GM21360 (cell line): Measurements from ENCODE around the gene PHETA2.
"Not testable (repeated sequence)": the region's sequence is repeated elsewhere in the genome, so short reads cannot be mapped to it uniquely, and the experiment has no call there.

Experiments used
- ATAC-seq: cut with Tn5 transposase; IDR thresholded peaks from one replicate; pipeline ENCODE4 v1.9.1; 2021; ENCODE audit warnings: mild to moderate bottlenecking, moderate library complexity; ENCODE audit not compliant: unreplicated experiment

Gene PHETA2

DNA sequence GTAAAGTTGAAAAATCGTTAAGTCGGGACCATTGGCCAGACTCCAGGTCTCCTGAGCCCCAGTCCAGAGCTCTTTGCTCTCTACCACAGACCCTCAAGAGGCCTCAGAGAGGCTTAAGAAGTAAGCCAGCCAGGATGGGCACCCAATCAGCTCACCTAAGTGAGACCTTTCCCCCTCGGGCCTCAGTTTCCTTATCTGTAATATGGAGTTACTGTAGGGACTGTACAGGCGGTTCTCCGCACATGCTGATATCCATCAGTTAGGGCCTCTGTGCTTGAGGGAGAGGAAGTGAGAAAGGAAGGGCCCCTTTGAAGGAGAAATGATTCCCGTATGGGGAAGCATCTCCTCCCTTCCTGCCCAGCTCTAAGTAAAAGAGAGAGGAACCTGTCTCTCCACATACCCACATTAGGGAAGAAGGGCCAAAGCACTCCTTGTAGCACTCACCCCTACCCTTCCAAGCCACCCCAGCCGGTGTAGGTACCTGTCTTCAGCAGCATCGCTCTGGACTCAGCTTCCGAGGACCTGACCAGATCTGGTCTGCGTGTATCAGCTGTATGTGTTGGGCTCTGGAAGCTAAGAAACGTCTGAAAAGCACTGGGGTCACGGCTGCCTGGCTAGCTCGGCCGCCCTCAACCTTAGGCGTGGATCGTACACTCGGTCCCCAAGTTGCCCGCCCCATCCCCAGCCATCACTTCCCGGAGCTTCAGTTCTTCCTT, 4.1 kb upstream of the PHETA2 start:
- peak; percentile 10 for ATAC-seq

DNA sequence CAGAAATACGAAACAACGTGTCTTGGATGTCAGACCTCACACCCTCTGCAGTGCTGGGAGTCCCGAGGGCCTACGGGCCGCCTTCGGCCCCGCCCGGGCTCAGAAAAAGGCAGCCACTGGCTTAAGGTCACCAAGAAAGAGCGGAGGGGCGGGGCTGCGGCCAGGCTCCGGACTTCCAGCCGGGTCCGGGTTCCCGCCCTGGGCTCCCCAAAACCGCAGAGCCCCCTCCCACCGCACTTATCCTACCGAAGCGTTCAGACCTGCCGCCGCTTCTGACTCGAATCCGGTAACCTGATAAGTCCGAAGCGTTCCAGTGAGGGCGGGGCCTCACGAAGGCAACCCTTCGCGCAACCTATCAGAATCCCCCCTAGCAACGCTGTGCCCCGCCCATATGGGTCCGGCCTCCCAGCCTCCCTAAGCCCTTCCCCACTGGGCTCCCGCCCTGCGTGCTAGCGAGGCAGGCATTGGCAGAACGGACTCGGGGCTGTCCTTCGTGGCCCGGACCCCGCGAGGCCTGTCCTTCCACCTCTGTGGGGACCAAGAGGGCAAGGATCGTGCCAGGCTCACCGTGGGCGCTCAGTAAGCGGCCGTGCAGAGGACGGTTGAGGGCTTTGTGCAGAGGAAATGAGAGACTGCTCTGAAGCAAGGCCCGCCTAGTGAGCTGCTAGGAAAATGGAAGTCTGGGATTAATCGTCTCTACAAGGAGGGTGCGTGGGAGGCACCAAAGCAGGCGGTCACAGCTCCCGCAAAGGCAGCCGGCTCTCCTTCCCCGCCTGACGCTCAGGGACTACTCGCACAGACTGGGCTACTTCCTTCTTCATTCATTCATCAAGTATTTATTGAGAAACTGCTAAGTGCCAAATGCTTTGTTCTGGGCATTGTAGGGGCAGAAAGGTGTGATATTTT, 3.3 kb upstream of the PHETA2 start, which contains the start of gene NAGA:
TSS of gene NAGA (minus strand) at position 296 of the 906 bp plus-strand sequence. CDS start 515 bp downstream, outside the sequence.
- peak; percentile 79 for ATAC-seq

DNA sequence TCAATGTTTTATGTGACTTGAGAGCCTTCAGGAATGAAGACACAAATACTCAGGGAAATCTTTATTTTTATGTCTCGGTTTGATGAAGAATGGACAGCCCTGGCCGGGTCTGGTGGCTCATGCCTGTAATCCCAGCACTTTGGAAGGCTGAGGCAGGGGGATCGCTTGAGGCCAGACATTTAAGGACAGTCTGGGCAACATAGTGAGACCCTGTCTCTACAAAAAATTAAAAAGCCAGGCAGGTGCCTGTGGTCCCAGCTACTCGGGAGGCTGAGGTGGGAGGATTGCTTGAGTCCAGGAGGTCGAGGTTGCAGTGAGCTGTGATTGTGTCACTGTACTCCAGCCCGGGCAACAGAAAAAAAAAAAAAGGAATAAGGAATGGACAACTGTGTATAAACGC, 2.5 kb upstream of the PHETA2 start:
- ATAC-seq: not testable (repeated sequence)

DNA sequence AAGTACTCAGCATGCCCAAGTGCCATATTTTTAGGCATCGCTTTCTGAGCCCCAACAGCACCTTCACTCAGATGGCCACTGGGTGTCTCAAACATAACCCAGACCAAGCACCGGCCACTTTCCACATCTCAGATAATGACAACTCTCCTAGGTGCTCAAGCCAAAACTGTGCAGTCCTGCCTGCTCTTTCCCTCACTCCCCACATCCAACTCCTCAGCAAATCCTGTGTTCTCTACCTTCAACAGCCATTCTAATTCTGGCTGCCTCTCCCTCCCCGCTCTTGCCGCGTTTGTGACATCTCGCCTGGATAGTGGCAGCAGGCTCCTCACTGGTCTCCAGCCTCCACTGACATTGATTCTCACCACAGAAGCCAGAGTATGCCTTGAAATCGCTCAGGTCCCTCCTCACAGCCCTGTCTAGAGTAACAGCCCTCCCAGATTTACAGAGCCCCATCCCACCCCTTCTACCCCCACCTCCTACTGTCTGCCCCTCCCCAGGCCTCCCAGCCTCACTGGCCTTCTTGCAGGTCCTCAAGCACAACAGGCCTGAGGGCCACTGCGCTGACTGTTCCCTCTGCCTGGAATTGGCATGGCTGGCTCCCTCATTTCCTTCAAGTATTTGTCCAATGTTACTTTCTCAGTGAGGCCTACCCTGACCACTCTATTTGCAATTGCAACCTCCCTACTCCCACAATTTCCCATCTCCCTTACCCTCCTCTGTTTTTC, 1.3 kb upstream of the PHETA2 start:
- no peak for ATAC-seq

DNA sequence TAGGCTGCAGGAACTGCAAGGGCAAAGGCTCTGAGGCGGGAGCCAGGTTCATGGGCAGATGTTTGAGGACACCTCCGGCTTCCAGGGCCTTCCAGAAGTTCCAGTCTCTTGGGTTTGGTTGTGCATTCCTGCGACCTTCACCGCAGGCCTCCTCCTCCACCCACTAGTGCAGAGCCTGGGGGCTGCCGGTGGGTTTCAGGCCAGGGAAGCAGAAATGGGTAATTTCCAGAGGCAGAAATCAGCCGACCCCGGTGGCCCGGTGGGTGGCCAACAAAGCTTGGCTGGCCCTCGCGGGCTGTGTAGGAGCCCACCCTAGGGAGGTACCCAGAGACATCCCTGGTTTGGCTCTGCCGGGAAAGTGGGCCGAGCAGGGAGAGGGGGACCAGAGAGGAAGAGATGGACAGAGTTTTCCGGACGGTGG, 417 bp upstream of the PHETA2 start:
- no peak for ATAC-seq

DNA sequence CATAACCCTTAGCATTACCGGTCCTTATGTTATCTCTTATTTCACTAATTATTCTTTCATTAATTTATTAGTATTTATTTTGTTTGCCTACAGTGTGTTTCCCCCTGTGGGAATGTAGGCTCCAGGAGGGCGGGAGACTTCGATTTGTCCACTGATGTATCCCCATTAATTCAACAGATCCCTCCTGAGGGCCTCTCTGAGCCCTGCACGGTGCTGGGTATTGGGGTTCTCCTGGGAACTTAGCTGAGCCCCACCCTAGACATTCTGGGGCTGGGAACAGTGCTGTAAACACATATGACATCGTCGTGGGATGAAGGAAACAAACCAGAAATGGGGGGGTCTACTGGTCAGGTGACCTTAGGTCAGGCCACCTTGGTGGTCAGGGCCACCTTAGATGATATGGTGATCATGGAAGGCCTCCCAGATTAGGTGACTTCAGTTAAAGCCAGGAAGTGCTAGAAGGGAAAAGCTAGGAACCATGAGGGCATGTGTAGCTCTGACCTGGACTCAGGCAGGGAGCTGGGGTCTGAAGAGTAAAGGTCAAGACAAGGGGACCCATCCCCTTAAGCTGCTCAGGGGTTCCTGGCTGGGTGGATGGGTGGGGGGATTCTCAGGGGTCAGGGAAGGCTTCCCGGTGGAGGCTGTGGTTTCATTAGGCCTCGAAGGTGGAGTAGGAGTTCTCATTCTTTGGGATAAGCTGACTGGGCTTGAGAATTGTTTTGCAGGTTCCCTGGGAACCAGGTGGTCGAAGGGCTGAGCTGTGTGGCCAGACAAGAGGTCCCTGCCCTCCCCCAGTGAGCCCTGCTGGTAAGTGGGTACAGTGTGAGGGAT, 1.0 kb downstream of the PHETA2 start:
- ATAC-seq: no peak

DNA sequence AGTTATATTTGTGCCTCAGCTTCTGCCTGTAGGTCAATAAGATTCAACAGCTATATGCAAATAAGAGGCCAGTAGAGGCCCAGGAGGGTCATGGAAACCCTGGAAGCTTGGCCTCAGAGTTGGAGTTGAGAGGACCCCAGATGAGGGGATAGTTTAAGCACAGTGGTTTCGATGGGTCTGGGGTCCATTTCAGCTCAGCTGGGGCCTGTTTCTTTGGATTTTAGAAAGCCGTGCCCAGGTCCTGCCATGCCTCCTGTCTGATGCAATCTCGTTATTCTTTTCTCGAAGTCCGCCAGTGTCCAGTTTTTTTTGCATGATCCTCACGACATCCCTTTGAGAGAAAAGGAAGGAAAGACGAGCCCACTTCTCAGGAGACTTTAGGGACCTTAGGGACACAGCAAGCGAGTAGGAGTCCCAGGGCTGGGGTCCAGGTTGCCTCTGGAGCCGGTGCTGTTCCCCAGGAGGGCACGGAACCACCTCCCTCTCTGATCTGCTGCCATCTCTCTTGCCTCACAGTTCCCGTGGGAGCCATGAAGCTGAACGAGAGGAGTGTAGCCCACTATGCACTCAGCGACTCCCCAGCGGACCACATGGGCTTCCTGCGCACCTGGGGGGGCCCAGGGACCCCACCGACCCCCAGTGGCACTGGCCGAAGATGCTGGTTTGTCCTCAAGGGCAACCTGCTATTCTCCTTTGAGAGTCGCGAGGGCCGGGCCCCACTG, 2.9 kb downstream of the PHETA2 start:
- no peak for ATAC-seq

DNA sequence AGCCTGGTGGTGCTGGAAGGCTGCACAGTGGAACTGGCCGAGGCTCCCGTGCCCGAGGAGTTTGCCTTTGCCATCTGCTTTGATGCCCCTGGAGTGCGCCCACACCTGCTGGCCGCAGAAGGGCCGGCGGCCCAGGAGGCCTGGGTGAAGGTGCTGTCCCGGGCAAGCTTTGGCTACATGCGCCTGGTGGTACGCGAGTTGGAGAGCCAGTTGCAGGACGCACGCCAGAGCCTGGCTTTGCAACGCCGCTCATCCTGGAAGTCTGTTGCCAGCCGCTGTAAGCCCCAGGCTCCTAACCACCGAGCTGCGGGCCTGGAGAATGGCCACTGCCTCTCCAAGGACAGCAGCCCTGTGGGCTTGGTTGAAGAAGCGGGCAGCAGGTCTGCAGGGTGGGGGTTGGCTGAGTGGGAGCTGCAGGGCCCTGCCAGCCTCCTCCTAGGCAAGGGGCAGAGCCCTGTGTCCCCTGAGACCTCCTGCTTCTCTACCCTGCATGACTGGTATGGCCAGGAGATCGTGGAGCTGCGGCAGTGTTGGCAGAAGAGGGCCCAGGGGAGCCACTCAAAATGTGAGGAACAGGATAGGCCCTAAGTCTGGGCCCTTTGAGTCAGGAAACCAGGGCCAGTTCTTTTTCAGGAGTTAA, 3.6 kb downstream of the PHETA2 start:
- no peak for ATAC-seq

DNA sequence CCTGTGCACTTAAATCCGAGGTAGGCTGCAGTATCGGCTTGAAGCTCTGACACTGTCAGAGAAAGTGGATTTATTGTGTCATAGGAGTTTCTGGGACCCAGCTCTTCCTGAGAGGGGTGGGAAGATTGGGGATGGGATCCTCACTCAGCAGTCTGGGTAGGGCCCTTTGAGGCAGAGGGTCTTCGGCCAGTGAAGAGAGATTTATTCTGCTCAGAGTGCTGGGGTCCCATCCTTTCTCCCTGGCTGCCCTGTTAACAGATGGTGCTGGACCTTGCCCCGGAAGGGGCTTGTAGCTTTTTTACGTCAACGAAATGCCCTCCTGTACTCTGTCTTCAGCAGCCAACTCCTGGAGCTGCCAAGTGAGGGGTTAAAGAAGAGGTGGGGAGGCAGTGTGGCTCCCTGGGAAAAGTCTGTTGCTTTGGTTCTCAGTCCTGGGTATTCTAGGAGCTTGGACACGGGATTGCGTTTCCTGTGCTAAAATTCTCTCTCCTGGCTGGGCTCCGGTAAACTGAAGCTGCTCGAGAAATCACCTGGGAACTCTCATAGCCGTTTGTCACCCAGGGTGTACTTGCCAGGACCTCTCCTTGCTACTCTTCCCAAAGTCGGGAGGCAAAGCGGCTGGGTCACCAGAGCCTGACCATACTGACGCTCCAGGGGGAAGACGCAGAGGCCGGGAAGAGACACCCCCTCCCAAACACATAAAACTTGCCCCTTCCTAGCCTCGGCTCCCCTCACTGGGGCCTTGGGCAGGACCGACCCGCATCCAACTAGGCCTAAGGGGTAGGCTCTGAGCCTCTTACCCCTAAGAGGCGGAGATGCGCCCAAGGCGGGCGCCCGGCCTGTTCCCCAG, 4.6 kb downstream of the PHETA2 start:
- no peak for ATAC-seq

DNA sequence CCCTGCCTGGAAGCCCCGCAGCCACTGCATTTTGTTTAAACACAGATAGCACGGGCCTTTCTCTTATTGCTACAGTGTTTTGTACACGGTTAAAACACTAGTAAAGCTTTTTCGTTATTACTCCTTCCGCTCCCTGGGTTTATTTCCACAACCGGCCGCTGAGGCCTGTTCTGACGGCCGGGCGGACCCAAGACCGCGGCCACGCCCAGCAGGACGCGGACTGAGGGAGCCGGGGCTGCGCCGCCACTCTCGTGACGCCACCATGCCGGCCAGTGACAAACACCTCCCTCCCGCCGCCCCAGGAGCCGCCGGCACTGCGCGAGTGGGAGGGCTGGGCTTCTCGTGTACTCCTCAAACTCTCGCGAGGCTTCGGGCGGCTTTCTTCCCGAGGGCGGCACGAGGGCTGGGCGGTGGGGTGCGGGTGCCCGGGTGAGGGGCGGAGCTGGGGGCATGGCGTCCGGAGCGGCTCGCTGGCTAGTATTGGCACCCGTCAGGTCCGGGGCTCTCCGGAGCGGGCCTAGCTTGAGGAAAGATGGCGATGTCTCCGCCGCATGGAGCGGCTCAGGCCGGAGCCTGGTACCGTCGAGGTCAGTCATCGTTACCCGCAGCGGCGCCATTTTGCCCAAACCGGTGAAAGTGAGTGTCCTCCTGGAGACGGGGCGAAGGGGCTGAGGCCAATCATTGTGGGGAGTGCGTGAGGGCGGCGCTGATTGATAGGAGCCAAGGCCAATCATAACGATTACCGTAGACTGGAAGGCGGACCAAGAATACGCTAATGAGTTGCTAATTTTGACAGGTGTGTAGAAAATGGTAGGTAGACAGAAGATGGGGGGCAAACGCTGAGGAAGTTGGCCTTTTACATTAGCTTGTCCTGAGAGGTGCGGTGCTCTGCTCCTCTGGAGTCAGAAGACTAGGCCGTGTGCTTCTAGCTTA, 5.5 kb downstream of the PHETA2 start, which contains the start of gene SMDT1:
TSS of gene SMDT1 (plus strand) at position 382 of the 933 bp plus-strand sequence. CDS start at position 451, 69 bp downstream.
- peak; percentile 78 for ATAC-seq

DNA sequence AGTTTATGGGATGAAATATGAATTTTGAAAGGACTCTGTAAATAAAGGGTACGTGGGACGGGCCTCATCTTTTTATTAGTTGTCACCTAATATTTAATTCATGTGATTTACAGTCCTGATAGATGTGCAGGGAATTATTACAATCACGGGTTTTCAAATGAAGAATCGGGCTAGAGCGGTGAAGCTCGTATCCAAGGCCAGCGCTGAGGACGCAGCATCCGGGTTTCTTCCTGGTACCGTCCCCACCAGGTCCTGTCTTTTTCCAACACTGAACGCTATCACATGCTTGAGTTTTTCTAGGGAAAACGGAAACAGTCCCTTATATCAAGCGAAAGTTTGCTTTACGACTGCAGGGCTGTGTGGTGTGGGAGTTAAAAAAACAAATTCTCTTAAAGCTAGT, 6.2 kb downstream of the PHETA2 start:
- no peak for ATAC-seq

DNA sequence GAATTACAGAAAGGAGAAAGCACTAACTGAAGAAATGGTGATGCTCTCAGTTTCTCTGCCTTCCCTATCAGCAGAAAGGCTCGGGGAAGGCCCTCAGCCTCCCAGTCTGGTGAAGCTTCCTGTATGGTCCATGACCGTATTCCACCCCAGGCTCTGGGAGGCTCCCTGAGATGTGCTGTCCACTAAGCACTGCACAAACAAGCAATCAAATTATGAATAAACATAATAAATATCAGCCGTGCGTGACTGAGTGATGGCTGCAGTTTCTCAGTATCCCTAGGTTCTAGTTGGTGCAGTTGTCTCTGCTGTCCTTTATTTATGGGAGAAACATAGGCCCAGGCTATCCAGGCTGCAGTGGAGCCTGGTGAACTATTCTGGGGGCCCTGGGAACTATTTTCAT, 9.1 kb downstream of the PHETA2 start:
- no peak for ATAC-seq

DNA sequence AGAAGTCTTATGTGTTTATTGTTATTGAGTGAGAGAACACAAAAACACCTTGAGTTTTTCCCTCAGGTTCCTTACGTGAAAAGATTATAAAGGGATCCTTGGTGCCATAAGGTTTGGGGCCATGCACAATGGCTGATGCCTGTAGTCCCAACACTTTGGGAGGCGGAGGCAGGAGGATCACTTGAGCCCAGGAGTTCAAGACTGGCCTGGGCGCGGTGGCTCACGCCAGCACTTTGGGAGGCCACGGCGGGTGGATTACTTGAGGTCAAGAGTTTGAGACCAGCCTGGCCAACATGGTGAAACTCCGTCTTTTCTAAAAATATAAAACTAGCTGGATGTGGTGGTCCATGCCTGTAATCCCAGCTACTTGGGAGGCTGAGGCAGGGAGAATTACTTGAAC, 10.8 kb downstream of the PHETA2 start:
- ATAC-seq: no peak

DNA sequence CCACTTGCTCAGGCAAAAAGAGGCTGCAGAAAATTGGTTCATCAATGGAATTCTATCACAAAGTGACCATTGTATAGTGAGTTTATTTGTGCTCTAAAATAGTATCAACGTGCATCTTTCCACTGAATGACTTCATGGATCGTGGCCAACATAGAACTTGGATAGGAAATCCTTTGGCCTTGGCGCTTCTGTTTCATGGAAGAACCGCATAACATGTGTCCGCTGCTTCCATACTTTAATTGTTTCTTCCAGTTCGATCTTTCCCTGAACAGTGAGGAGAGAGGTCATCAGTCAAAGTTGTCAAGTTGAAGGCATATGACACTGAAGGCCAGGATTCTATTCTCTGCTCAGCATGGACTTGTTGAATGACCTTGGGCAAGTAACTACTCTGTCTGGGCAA, 12.0 kb downstream of the PHETA2 start:
- ATAC-seq: no peak

DNA sequence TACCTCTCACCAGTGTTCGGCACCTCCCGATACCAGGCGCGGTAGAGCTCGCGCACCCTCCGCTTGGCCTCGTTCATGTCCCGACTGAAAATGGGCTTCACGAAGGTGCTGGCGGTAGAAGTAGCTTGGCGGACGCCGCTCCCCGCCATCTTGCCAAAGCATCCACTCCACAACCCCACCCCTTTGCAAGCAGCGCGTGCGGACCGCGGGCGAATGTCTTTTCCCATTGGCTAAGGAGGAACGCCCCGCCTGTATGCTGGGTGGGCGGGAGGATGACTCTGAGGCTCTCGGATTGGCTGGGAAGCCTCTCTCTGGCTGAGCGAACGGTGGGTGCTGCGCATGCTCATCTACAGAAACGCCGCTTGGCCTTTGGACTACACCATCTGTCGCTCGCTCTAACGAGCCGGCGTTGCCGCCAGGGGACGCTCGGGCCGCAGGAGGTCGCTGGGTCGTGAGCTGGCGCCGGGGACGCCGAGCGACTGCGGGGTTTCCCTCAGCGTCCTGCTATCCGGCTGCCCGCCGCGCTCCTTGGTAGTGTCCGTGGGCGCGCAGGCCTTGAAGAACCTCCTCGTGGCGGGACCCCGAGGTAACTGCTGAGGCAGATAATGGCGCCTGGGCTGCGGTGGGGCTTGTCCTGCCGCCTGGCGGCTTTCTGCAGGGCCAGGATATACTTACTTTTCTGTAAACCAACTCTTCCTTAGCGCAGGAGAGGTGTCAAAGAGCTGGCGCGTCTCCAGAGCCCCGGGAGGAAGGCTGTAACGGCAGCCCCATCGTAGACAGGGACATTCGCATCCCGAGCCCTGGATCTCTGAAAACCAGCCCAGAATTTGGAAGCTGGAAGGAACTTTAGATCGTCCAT, 16.8 kb downstream of the PHETA2 start, which contains the start of gene NDUFA6:
TSS of gene NDUFA6 (minus strand) at position 177 of the 859 bp plus-strand sequence. CDS start at position 149, 28 bp downstream.
- peak; percentile 88 for ATAC-seq

DNA sequence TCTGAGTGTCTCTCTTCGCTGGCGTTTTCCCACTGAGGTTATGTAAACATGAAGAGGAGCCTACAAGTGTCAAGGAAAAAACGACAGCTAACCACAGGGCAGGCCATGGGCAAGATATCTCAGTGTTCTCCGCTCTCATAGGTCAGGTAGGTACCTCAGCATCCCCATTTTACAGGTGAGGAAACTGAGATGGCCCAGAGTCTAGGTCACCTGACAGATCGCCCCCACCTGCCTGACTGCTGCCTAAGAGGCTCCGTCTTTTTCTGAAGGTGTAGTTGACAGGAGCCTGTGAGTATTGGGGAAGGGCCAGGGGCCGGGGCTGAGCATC, 17.4 kb downstream of the PHETA2 start:
- ATAC-seq: no peak
